ENCODE data around the gene MAGI3.

Gene MAGI3

DNA sequence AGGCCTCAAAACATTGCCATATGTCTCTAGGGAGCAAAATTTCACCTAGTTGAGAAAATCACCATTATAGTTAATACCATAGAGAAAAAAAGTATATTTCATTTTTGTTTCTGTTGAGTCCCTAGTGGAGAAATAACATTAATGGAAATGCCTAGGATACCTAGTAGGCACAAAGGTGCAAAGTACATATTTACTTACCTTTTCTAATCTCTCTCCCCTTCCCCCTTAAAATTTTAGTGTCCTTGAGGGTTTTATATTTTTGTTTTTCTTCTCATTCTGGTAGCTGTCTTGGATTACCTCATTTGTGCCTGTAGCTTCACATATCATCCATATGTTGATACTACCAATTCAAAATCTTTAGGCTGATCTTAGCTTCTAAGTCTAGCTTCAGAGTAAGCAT, 127.0 kb downstream of the MAGI3 start:
- Histone ChIP-seq H2AFZ (ENCODE audit: low read length, unreplicated experiment) (no peak overlapping the region), H3K79me2 (ENCODE audit: control insufficient read depth, insufficient read depth, low read length, unreplicated experiment) (peaks cover 3% of the 10 kb centered on the region), H3K27ac (ENCODE audit: low read depth, low read length) (no peak overlapping the region), H3K4me3 (ENCODE audit: low read depth, low read length) (no peak overlapping the region), H3K36me3 (ENCODE audit: insufficient read depth, low read length) (no peaks in the 10 kb centered on the region), H3K27me3 (ENCODE audit: insufficient read depth, low read length) (no peaks in the 10 kb centered on the region), H3K4me1 (ENCODE audit: control insufficient read depth, insufficient read depth, low read length, unreplicated experiment) (peaks cover 21% of the 10 kb centered on the region)

DNA sequence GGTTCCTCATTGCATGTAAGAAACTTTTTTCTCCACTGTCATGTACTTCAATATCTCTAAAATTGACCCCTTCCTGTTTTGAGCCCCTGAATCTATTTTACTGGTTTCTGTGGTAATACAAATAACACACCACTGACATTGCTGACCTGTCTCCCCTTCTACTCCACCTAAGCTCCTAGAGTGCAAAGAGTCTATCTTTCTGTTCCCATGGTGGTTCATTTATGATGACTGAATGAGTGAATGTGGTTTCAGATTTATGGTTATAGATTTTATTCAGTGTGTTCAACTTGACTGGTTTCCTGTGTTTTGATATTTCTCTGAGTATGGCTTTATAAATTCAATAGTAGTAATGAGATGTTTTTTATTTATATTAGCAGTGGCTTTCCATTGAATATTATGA, 127.7 kb downstream of the MAGI3 start:
- Histone ChIP-seq H3K36me3 (ENCODE audit: insufficient read depth, low read length) (no peaks in the 10 kb centered on the region), H3K79me2 (ENCODE audit: control insufficient read depth, insufficient read depth, low read length, unreplicated experiment) (peaks cover 3% of the 10 kb centered on the region), H3K4me1 (ENCODE audit: control insufficient read depth, insufficient read depth, low read length, unreplicated experiment) (peaks cover 21% of the 10 kb centered on the region), H3K27me3 (ENCODE audit: insufficient read depth, low read length) (no peaks in the 10 kb centered on the region), H3K27ac (ENCODE audit: low read depth, low read length) (no peak overlapping the region), H2AFZ (ENCODE audit: low read length, unreplicated experiment) (no peak overlapping the region), H3K4me3 (ENCODE audit: low read depth, low read length) (no peak overlapping the region)

DNA sequence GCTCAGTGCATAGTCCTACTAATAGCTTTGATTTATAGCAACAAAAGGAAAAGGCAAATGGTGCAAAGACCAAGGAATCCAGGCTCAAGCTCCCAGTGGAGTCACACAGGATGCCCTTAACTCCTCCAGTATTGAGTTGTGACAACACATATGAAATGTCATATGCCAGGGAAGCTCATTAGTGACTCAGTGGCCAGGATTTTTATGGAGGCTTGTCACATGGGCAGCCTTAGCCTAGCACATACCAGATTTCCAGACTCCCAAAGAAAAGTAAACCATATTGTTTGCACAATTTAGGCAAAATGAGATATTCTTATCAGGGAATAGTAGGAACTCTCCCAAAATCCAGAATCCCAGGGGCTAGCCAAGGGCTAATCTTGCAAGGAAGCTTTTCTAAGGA, 129.2 kb downstream of the MAGI3 start:
- Histone ChIP-seq H3K27me3 (ENCODE audit: insufficient read depth, low read length) (no peaks in the 10 kb centered on the region), H3K36me3 (ENCODE audit: insufficient read depth, low read length) (no peaks in the 10 kb centered on the region; the same call in 1 of the 2 replicates), H2AFZ (ENCODE audit: low read length, unreplicated experiment) (no peak overlapping the region), H3K4me3 (ENCODE audit: low read depth, low read length) (no peak overlapping the region), H3K79me2 (ENCODE audit: control insufficient read depth, insufficient read depth, low read length, unreplicated experiment) (peaks cover 3% of the 10 kb centered on the region), H3K4me1 (ENCODE audit: control insufficient read depth, insufficient read depth, low read length, unreplicated experiment) (peaks cover 21% of the 10 kb centered on the region), H3K27ac (ENCODE audit: low read depth, low read length) (no peak overlapping the region)

DNA sequence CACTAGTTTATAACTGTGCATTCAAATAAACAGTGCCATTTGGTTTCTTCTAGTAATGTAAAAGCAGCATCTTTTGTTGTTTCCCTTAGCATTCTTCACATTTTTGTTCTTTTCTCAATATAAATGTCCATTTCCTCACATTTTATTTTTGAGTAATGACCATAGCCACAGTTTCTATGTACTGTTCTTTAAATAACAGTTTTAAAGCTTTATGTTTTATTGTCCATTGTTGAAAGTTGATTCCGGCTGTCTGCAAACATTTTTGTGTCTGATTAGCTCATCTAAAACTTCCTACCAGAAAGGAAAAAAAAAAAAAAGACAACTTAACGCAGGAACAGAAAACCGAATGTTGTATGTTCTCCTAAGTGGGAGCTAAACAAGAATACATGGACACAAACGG, 139.7 kb downstream of the MAGI3 start:
- H2AFZ ChIP-seq (ENCODE audit: low read length, unreplicated experiment), result no peak overlapping the region
- H3K27ac ChIP-seq (ENCODE audit: low read depth, low read length), result no peak overlapping the region
- H3K4me1 ChIP-seq (ENCODE audit: control insufficient read depth, insufficient read depth, low read length, unreplicated experiment), result peaks cover 11% of the 10 kb centered on the region
- no peak overlapping the region for H3K4me3 ChIP-seq (ENCODE audit: low read depth, low read length)
- no peaks in the 10 kb centered on the region for H3K27me3 ChIP-seq (ENCODE audit: insufficient read depth, low read length)
- H3K36me3 ChIP-seq (ENCODE audit: insufficient read depth, low read length), result peaks cover 2% of the 10 kb centered on the region; the same call in 1 of the 2 replicates
- no peaks in the 10 kb centered on the region for H3K79me2 ChIP-seq (ENCODE audit: control insufficient read depth, insufficient read depth, low read length, unreplicated experiment)

DNA sequence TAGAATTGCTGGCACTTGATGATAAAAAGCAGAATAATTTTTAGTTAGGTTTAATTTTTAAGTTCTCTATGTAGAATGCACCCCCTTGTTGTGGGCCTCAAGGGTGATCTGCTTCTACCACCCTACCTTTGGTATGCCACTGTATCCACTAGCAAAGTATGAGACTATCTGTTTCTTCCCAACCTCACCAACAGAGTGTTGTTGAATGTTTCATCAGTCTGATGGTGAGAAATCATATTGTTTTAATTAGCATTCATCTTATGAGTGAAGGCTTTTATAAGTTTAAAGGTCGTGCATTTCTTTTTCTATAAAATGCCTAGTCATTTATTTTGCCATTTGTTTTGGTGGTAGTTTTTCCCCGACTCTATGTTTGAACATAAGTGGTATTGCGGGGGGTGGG, 141.0 kb downstream of the MAGI3 start:
- Histone ChIP-seq H3K4me1 (ENCODE audit: control insufficient read depth, insufficient read depth, low read length, unreplicated experiment) (peaks cover 20% of the 10 kb centered on the region), H3K4me3 (ENCODE audit: low read depth, low read length) (no peak overlapping the region), H3K27me3 (ENCODE audit: insufficient read depth, low read length) (no peaks in the 10 kb centered on the region), H3K27ac (ENCODE audit: low read depth, low read length) (no peak overlapping the region), H3K36me3 (ENCODE audit: insufficient read depth, low read length) (no peaks in the 10 kb centered on the region), H2AFZ (ENCODE audit: low read length, unreplicated experiment) (no peak overlapping the region), H3K79me2 (ENCODE audit: control insufficient read depth, insufficient read depth, low read length, unreplicated experiment) (no peaks in the 10 kb centered on the region)

DNA sequence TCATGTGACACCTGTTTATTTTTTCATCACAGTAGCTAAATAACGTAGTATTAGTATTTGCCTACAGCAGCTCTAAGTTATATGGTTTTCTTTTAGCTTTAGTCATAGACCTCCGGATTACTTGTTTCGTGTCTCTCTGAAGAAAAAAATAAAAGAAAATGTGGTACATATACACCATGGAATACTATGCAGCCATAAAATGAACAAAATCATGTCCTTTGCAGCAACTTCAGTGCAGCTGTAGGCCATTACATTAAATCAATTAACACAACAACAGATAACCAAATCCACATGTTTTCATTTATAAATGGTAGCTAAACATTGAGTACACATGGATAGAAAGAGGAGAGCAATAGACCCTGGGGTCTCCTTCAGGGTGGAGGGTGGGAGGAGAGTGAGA, 142.7 kb downstream of the MAGI3 start:
- Histone ChIP-seq H3K27me3 (ENCODE audit: insufficient read depth, low read length) (no peaks in the 10 kb centered on the region), H3K4me3 (ENCODE audit: low read depth, low read length) (no peak overlapping the region), H3K4me1 (ENCODE audit: control insufficient read depth, insufficient read depth, low read length, unreplicated experiment) (peaks cover 21% of the 10 kb centered on the region), H2AFZ (ENCODE audit: low read length, unreplicated experiment) (no peak overlapping the region), H3K79me2 (ENCODE audit: control insufficient read depth, insufficient read depth, low read length, unreplicated experiment) (peaks cover 5% of the 10 kb centered on the region), H3K27ac (ENCODE audit: low read depth, low read length) (no peak overlapping the region), H3K36me3 (ENCODE audit: insufficient read depth, low read length) (no peaks in the 10 kb centered on the region)

DNA sequence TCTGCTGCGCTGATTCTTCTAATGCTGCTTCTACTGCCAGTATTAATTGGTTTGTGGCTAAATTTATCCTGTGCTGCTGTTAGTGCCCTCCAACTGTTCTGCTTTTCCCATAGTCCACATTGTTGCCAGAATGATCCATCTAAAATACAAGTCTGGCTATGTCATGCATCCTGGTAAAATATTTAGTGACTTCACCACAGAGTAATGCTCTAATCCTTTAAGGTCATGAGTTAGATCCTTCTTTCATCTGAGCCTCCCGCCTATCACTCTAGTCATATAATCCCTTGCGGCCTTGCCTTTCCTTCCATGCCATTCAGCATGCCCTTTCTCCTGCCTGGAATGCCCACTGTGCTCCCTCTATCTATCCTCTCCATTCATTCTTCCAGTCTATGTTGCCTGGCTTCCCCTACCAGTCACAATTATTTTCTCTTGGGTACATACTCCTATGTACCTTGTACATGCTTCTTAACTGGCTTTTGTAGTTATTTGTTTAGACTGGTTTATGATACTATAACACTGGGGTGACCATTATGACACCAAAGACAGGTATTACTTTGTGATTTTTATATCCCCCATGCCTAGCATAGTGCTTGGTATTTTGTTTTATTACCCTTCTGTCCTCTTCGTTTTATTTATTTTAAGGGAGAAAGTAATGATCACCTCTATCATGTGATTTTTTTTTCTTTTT, 144.0 kb downstream of the MAGI3 start:
- H3K27ac ChIP-seq (ENCODE audit: low read depth, low read length), result no peak overlapping the region
- peaks cover 5% of the 10 kb centered on the region for H3K79me2 ChIP-seq (ENCODE audit: control insufficient read depth, insufficient read depth, low read length, unreplicated experiment)
- H2AFZ ChIP-seq (ENCODE audit: low read length, unreplicated experiment), result no peak overlapping the region
- H3K4me3 ChIP-seq (ENCODE audit: low read depth, low read length), result no peak overlapping the region
- no peaks in the 10 kb centered on the region for H3K36me3 ChIP-seq (ENCODE audit: insufficient read depth, low read length)
- H3K4me1 ChIP-seq (ENCODE audit: control insufficient read depth, insufficient read depth, low read length, unreplicated experiment), result peaks cover 21% of the 10 kb centered on the region
- no peaks in the 10 kb centered on the region for H3K27me3 ChIP-seq (ENCODE audit: insufficient read depth, low read length)

DNA sequence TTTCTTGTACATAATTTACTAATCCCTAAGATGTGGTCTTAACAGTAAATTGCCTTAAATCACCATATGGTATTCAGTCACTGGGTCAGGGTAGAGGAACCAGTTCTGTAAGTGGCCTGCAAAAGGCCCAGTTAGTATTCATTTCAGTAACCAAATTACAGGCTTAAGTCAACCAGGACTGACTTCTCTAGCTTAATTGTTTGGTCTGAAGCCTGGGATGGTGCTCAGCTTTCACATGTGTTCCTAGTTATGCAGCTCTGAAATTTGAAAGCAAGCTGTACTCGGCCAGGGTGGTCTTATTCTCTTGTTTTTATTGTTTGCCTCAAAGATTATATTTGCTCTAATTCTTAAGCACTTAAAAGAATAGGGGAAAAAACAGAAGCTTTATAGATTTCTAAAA, 144.6 kb downstream of the MAGI3 start:
- peaks cover 20% of the 10 kb centered on the region for H3K4me1 ChIP-seq (ENCODE audit: control insufficient read depth, insufficient read depth, low read length, unreplicated experiment)
- peaks cover 5% of the 10 kb centered on the region for H3K79me2 ChIP-seq (ENCODE audit: control insufficient read depth, insufficient read depth, low read length, unreplicated experiment)
- H3K4me3 ChIP-seq (ENCODE audit: low read depth, low read length), result no peak overlapping the region
- H2AFZ ChIP-seq (ENCODE audit: low read length, unreplicated experiment), result no peak overlapping the region
- no peak overlapping the region for H3K27ac ChIP-seq (ENCODE audit: low read depth, low read length)
- no peaks in the 10 kb centered on the region for H3K36me3 ChIP-seq (ENCODE audit: insufficient read depth, low read length)
- H3K27me3 ChIP-seq (ENCODE audit: insufficient read depth, low read length), result no peaks in the 10 kb centered on the region

DNA sequence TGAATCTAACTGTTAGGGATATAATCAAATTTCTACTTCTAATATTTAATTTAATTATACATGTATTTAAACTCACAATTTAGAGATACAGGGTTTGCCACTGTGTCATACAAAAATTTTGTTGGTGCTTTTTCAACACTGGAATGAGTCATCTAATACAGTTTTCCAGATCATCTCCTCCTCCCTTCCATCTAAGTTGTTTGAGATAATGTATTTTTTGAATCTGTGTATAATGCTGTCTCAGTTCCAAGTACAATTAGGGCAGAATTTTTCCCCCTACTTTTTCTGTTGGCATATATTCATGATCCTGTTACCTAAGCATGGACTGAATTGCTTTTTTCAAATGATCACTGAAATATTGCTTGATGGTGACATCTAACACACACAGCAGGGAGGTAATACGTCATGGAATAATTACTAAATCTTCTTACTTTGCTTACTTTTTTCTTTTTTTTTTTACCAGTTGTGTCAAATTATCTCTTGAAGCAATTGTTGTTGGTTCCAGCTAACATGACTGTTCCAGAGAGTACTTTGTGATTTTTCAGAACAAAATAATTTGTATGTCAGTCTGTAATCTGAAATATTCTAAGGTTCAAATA, 146.0 kb downstream of the MAGI3 start:
- H3K4me3 ChIP-seq (ENCODE audit: low read depth, low read length), result no peak overlapping the region
- H3K79me2 ChIP-seq (ENCODE audit: control insufficient read depth, insufficient read depth, low read length, unreplicated experiment), result peaks cover 5% of the 10 kb centered on the region
- 0 out of 2 replicates have a peak overlapping the region, but pooled peaks have one; percentile 7 for H3K27ac ChIP-seq (ENCODE audit: low read depth, low read length)
- peaks cover 19% of the 10 kb centered on the region for H3K4me1 ChIP-seq (ENCODE audit: control insufficient read depth, insufficient read depth, low read length, unreplicated experiment)
- no peak overlapping the region for H2AFZ ChIP-seq (ENCODE audit: low read length, unreplicated experiment)
- H3K36me3 ChIP-seq (ENCODE audit: insufficient read depth, low read length), result no peaks in the 10 kb centered on the region
- no peaks in the 10 kb centered on the region for H3K27me3 ChIP-seq (ENCODE audit: insufficient read depth, low read length)

DNA sequence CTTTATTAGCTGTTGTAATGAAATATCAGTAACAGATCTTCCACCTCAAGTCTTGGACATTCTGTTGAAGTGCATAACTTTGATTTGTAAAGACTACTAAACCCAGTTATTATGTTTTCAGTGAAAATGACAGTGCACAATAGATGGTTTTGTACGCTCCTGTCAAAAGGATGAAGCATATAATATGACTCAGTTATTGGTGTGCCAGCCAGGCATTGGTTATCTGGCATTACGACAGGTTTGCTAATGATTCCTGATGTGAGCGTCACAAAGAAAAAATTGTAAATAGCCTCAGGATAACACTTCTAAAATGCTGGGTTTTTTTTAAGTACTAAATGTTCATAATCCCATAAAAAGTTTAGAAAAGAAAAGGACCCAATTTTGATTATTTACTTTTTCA, 147.9 kb downstream of the MAGI3 start:
- no peak overlapping the region for H2AFZ ChIP-seq (ENCODE audit: low read length, unreplicated experiment)
- H3K4me3 ChIP-seq (ENCODE audit: low read depth, low read length), result no peak overlapping the region
- H3K27me3 ChIP-seq (ENCODE audit: insufficient read depth, low read length), result no peaks in the 10 kb centered on the region
- peaks cover 8% of the 10 kb centered on the region for H3K79me2 ChIP-seq (ENCODE audit: control insufficient read depth, insufficient read depth, low read length, unreplicated experiment)
- H3K27ac ChIP-seq (ENCODE audit: low read depth, low read length), result no peak overlapping the region
- peaks cover 33% of the 10 kb centered on the region for H3K4me1 ChIP-seq (ENCODE audit: control insufficient read depth, insufficient read depth, low read length, unreplicated experiment)
- no peaks in the 10 kb centered on the region for H3K36me3 ChIP-seq (ENCODE audit: insufficient read depth, low read length)

DNA sequence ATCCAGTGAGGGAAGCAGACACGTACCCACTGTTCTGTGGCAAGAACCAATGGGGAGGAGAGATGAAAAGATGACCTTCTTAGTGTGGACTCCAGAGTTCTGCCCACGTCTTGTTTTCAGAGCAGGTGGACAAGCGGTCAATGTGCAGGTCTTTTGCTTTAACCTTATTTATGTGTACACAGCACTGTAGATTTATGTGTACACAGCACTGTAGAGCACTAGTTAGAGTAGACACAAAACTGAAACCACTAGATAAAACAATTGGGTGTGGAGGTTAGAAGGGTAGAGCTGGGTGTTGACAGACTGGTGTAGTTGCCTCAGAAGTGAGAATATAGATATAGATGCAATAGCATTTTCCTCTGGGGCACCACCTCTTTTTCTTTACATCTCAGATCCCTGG, 150.0 kb downstream of the MAGI3 start:
- peaks cover 25% of the 10 kb centered on the region for H3K4me1 ChIP-seq (ENCODE audit: control insufficient read depth, insufficient read depth, low read length, unreplicated experiment)
- H3K27ac ChIP-seq (ENCODE audit: low read depth, low read length), result no peak overlapping the region
- H3K36me3 ChIP-seq (ENCODE audit: insufficient read depth, low read length), result no peaks in the 10 kb centered on the region
- no peaks in the 10 kb centered on the region for H3K27me3 ChIP-seq (ENCODE audit: insufficient read depth, low read length)
- H2AFZ ChIP-seq (ENCODE audit: low read length, unreplicated experiment), result no peak overlapping the region
- no peak overlapping the region for H3K4me3 ChIP-seq (ENCODE audit: low read depth, low read length)
- H3K79me2 ChIP-seq (ENCODE audit: control insufficient read depth, insufficient read depth, low read length, unreplicated experiment), result peaks cover 8% of the 10 kb centered on the region
